ENCODE measurements around the gene CFB. TPM values are rescaled to one million over a fixed set of nuclear protein-coding genes. Genes with fewer than 3 reads are reported as not detected.
A peak's percentile ranks its signal among the peaks of the same experiment; 100 is the strongest.

CFB gene
- total and polyA plus RNA-seq, 2 of the 13 experiments (the other 11 are each of a cell fraction or from before 2014, with no cell fraction given) = 171 to 513 TPM

GRCh38 chr6:31901415-31901952 is 44.4 kb upstream of the CFB start (continued):
- TF ChIP-seq SNAPC4 (CRISPR knock-in tag; IDR thresholded peaks at IDR 0.05) (no peak; the same call in 1 of the 2 replicates), ZNF468 (CRISPR knock-in tag; IDR thresholded peaks at IDR 0.05) (no peak), ISX (CRISPR knock-in tag; conservative IDR thresholded peaks at IDR 0.05) (no peak), ZNF616 (CRISPR knock-in tag; IDR thresholded peaks at IDR 0.05; ENCODE audit: low read depth) (no peak), LBX2 (CRISPR knock-in tag; IDR thresholded peaks at IDR 0.05; ENCODE audit: borderline replicate concordance) (no peak), YEATS2 (CRISPR knock-in tag; IDR thresholded peaks at IDR 0.05; ENCODE audit: borderline replicate concordance) (no peak), BRF2 (CRISPR knock-in tag; IDR thresholded peaks at IDR 0.05) (no peak), KDM6A (CRISPR knock-in tag; IDR thresholded peaks at IDR 0.05; ENCODE audit: low read depth) (no peak), STAG1 (CRISPR knock-in tag; IDR thresholded peaks at IDR 0.05) (no peak), ZSCAN5A (CRISPR knock-in tag; IDR thresholded peaks at IDR 0.05; ENCODE audit: borderline replicate concordance) (0 out of 2 replicates have a peak, but pooled peaks have one; percentile 18), MEF2D (CRISPR knock-in tag; IDR thresholded peaks at IDR 0.05) (no peak), KAT2B (IDR thresholded peaks at IDR 0.05; ENCODE audit: borderline replicate concordance, low read depth, low read length) (no peak), FOSL2 (CRISPR knock-in tag; IDR thresholded peaks at IDR 0.05) (peak; percentile 10; the same call in 1 of the 2 replicates), RXRB (CRISPR knock-in tag; IDR thresholded peaks at IDR 0.05; ENCODE audit: borderline replicate concordance) (no peak), SKIL (CRISPR knock-in tag; IDR thresholded peaks at IDR 0.05; ENCODE audit: borderline replicate concordance) (no peak), E2F5 (CRISPR knock-in tag; conservative IDR thresholded peaks at IDR 0.05) (0 out of 2 replicates have a peak, but pooled peaks have one; percentile 9)
